DMS53 treated with DMSO at 0.1 percent for 48 hours (cell line): ENCODE data around the gene WHRN.

Experiments used
- DNase-seq: peaks from one replicate; lab custom pipeline; 2025; ENCODE audit not compliant: unreplicated experiment; lab: John Stamatoyannopoulos, UW

Gene WHRN

DNA sequence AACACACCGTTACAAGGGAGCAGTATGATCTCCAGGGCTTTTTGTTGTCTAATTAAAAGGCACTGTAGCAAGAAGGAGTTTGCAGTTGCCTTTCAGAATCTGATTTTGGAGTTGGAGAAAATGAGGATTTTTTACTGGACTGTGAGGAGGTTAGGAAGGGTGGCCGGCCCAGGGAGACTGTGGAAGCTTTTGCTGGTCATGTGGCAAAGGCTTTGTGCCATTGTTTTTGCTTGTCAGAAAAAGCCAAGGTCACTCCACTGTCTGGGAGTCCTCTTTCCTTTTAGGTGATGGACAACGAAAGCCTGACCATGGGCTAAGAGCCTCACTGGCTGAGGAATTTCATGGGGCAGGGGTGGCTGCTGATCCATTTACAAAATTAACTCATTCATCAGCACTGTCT is 10.3 kb upstream of the WHRN start:
- DNase-seq: no peak

DNA sequence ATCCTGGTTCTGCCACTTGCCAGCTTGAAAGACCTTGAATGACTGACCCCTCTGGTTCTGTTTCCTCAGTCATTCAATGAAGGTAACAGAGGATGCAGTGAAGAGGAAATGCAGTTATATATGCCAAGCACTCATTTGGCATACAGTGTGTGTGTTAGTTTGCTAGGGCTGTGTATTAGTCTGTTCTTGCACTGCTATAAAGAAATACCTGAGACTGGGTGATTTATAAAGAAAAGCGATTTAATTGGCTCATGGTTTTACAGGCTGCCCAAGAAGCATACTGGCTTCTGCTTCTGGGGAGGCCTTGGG is 8.6 kb upstream of the WHRN start:
- no peak for DNase-seq

DNA sequence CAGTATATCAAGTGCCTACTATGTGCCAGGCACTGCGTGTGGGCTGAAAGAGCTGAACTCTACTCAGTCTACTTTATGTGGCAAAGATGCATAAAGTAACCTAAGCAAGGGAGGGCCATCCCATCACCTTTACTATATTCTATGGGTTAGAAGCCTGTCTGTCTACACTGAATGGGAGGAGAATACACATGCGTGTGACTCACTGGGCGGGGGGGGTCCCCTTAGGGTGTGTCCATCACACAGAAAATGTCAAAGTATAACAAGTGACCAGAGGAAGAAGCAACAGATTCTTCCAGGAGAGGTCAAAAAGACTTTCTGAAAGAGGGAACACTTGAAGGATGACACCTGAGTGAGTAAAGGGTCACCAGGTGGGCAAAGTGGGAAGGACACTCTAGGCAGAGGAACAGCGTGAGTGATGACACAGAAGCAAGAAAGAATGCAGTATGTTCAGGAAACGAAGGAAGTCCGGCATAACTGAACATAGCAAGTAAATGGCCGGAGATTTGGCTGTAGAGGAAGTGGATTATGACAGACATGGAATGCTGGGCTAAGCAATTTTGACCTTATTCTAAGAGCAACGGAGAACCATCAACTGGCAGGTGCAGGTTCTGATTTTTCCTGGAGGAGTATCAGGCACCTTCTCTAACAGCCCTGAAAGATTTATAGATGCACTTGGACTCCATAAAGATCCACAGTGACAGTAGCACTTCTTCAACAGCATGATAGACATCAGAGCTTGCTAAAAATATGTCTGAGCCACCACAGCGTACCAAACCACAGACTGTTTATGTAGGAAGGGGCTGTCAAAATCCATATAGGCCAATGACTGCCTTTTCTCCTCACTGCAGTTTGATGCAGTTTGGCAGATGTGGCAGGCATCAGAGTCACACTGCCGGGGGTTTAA is 8.0 kb upstream of the WHRN start:
- DNase-seq: no peak

DNA sequence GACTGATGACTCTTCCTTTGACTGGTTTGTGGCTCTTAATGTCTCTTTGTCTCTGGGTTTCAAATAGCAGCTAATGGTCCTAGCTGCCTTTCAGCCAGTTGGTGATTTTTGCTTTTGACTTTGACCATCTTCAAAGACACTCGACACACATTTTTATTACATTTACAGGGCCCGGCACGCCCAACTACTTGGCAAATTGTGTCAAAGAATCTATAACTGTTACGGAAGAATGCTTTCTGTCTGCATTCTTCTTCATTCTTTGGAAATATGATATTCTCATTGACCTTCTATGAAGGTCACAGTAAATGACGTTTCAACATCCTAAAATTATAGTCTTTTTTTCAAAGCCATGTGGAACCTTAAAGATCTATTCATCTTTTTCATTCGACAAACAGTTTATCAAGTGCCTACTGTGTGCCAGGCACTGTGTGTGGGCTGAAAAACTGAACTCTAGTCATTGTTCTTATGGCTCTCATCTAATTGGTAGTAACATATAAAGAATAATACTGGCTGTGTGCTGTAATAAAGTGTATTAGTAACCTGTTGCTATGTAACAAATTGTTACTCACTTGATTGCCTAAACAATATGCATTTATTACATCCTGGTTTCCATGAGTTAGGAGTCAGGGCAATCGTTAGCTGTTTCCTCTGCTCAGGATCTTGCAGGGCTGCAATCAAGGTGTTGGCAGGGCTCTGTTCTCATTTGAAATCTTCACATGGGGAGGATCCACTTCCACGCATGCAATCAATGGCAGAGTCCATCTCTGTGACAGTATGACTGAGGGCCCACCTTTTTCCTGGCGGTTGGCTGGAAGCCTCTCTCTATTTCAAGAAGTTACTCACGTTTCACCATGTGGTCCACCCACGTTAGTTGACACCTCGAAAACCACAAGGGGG is 7.0 kb upstream of the WHRN start:
- no peak for DNase-seq

DNA sequence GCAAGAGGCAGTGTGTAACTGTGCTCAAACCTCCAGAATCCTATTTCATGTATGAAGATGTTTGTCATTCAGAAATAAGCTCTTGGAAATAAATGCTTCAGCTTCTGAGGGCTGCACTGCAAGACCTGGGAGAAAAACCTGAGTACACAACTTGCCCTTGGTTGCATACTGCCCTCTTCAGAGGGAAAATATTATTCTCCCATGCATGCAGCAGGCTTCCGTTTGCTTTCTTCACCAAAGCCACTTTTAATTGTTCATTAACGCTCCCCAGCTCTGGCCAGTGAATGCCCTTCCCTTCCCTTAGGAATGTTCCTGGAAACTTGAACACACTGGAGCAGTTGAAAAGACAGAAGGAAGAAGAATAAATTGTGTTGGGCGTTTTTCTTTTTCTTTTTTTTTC is 2.5 kb upstream of the WHRN start:
- no peak for DNase-seq

DNA sequence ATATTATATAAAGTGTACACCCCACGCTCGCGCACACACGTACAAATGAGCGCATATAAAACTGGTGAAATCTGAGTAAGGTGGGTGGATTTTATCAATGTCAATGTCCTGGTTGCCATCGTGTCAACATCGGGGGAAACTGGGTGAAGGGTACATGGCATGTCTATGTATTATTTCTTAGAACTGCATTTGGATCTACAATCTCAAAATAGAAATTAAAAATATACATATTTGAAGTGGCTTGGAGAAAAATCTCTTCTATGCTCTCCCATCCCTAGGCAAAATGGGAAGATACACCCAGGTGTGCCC is 763 bp upstream of the WHRN start:
- DNase-seq: no peak

DNA sequence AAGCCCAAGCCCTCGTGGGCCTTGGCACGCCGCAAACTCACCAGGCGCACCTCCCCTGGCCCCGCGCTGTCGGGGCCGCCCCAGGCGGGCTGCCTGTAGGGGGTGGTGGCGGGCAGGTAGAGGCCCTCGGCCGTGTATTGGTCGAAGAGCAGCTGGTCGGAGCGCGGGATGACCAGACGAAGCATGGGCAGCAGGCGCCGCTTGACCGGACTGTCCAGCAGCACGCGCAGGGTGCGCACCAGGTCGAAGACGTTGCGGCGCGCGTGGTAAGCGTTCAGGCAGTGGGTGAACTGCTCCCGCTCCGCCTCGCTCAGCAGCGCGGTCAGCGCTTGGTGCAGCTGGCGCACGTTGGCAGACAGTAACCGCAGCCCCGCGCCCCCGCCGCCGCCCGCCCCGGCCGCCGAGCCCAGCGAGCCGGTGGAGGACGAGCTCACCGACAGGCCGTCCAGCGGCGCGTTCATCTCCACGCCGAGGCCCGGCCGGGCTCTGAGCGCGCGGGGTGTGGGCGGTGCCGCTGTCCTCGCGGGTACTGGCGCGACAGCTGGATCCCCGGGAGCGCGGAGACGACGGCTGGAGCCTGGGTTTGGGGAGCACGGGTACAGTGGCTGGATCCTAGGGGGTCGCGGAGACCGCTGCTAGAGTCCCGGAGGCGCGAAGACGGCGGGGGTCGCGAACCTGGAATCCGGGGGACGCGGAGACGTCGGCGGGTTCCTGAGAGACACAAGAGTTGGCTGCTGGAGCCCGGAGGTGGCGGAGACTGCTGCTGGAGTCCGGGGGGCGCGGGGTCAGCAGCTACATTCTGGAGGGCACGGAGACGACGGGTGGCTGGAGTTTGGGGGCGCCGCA is 709 bp downstream of the WHRN start:
- DNase-seq: no peak

DNA sequence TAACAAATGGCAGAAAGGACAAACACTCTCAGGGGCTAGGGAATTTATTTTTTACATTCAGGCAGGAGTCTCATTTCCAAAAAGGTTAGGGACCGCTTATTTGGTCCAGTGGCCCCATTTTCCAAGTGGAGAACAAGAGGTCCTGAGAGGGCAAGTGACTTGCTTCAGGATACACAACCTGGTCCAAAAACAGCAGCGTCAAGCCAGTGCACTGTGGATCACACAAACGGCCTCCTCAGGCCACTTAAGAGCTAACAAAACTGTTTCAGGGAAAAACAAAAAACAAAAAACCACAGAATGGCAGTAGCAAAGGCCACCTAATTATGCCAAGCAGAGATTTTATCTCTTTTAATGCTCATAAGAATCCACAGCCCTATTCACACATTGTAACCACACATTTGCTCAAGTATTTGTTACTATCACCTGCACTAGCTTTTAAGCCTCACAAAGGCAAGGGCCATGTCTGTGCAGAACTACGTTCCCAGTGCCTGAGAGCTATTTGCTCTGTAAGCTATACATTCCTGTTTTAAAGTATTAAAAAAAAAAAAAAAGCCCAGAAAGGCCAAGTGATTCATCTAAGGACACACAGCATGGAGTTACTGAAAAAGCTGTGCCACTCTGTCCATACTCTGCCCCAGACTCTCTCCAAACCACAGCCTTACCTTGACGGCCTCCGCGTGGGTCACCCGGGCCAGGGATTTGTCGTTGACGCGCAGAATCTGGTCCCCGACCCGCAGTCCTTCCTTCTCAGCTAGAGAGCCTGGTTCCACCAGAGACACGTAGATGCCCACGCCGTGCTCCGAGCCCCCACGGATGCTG is 1.5 kb downstream of the WHRN start:
- no peak for DNase-seq

DNA sequence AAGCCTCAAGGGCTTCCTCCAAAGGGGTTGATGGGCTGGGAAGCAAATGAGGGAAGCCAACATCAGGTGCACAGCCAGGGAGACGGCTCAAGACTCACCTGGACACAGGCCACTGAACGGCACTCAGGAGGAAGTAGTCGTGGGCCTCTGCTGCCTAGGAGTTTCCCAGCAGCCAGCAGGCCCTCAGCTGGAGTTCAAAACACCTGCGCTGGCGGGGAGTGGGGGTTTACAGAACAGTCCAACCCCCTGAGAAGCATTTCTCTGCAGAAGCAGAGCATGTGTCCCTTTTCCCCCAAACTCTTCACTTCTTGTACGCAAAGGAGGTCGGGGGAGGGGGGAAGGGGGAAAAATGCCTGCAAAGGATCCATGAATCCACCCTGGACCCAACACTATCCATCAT is 2.3 kb downstream of the WHRN start:
- DNase-seq: no peak

DNA sequence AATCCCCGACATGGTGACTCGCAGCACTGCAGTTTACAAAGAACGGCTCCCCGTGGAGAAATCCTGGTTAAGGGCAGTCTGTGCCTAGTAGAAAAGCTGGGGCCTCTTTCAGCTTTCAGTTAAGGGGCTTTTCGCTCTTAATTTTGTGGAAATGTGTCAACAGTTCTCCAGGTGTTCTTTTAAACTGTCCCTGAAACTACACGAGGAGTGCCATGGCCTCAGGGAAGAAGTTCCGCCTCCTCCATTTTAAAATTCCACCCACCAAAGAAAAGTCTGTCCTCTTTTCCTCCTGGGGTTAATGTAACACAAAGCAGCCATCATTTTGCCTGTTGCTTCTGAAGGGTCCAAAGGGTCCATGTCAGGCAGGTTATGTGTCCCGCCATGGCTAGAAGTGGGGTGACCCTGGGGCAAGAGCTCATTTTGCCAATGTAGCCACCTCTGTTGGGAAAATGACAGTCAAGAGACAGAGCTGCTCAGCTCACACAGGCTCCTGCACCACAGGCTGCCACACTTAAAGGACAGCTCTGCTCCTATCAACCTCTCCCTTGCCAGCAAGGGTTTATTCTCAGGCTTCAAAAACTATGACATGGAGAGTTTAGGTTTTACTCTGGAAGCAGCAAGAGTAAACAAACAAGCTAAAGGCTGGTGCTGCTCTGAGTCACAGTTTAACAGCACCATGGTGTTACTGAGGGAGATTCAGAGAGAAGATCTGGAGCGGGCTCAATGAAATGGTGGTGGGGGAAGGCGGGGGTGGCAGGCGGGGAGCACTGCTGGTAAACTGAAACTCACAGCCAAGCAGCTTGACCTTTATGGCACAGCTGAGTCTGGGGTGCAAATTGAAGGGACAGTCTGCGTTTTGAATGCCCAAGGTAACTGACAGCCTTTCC is 3.2 kb downstream of the WHRN start:
- DNase-seq: no peak

DNA sequence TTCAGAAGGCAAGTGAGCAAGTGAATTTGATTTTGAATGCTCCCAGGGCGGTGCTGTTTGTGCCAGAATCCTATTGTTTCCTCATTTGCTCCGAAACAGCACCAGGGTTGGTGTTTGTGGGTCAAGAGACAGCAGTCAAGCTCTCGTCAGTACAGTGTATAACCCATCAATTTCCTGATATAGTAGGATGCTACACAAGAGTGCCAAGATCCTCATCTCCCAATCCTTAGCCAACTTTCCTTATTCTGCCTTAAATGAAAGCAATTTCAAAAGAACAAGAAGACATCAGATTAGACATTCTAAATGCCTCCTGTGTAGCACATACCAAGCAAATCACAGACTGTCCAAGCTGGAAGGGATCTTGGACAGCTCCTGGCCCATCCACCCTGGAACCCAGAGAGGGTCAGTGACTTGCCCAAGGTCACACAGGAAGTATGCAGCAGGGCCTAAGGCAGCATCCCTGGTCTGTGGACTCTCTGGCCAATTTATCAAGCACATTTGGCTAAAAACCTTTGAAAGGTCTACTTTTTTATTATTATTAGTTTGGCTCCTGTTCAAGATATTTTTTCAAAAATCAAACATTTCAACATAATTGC is 4.5 kb downstream of the WHRN start:
- no peak for DNase-seq

DNA sequence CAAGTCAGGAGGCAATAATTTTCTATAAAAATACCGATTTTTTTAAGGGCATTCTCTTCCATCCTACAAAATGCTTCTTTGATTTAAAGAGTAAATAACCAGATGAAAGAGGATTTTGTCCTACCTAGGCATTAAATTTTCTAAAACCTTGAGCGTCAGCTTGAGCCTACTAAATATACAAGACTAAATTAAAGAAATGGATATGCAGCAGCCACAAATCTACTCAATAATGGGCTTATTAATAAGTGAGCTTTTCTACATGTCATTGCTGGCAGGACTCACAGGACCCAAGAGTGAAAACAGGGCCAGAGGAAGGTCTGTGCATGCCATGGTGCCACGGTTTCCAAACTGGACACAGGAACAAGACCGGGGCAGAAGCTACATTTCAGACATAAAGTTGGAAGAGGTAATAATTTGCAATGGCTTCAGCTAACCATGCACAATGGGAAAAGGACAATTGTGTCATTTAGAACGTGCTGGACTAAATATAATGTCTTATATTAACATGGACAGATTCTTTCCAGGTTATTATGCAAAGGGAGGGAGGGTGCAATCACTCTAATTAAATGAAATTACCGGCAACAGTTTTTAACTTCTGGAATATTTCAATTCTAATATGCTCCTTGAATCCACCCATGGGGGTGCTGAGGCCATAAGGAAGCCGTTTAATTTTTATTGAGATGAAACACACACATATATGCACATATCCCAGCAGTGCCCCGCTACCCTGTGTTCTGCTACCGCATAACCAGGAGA is 5.2 kb downstream of the WHRN start:
- no peak for DNase-seq

DNA sequence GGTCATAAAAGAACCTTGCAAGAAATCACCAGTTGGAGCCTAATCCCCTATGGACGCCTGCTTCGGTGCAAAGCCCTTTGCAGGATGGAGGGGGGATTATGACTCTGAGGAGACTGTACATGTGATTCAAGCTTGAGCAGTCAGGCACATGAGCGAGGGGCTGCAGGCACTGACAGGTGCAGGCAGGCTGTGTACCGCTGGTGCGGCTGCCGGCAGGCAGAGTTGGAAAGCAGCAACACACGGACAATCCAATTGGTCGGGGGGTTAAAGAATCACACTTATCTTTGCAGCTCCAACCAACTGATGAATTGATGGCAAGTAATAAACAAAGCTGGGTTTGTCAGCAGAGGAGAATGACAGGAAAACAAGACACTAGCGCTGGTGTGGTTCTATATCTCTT is 5.7 kb downstream of the WHRN start:
- DNase-seq: no peak

DNA sequence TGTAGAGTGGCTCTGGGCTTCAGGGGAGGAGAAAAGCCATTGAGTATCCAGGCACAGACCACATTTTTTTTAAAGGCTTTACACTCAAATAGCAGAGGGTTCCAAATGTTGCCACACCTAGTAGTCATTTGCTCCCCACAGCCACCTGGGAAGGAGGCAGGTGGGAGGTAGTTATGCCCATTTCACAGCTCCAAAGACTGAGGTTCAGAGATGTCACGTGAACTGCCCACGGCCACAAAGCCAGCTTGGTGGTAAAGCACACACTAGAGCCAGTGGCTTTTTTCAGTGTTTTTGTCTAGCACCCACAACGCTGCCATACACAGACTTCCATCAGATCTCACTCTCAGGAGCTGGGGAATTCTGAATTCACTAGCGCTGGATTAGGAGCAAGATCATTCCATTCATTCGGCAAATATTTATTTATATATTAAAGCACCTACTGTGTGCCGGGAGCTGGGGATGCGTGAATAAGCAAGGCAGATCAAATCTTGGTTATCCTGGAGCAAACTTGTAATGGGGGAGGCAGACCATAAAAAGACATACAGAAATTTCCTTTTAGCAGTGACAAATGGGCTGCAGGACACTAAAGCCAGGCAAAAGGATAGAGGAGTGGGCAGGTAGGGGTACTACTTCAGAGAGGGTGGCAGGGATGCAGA is 7.4 kb downstream of the WHRN start:
- DNase-seq: no peak

DNA sequence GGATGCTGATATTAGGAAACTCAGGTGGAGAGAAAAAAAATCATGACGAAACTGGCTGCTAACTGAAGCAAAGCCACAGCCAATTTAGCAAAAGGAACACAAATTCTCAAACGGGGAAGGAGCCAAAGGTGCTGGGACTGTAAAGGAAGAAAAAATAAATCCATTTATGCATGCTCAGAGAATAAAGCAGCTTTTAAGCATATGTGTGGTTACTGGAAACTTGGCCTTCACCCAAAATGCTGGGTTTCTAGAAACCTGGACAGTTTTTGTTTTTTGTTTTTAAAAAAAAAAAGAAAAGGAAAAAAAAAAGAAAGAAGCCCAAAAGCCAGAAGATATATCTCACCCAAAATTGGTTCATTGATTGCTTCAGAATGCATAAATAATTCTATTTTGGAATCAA is 8.0 kb downstream of the WHRN start:
- no peak for DNase-seq

DNA sequence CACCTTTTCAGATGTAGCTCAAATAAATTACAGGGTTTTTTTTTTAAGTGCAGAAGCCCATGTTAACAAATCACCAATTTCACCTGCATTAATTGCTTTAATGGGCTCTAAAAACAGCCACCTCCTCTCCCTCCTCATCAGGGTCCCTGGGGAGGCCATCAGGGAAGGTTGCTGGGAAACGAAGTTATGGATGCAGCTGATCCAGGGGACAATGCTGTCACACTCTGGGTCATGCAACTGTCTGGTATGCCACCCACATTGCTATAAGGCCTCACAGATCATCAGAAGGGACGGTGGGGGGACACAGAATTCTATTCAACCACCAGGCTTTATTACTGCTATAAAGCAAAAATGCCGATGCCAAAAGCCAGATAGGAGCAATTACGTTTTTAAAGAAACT is 9.3 kb downstream of the WHRN start:
- no peak for DNase-seq

DNA sequence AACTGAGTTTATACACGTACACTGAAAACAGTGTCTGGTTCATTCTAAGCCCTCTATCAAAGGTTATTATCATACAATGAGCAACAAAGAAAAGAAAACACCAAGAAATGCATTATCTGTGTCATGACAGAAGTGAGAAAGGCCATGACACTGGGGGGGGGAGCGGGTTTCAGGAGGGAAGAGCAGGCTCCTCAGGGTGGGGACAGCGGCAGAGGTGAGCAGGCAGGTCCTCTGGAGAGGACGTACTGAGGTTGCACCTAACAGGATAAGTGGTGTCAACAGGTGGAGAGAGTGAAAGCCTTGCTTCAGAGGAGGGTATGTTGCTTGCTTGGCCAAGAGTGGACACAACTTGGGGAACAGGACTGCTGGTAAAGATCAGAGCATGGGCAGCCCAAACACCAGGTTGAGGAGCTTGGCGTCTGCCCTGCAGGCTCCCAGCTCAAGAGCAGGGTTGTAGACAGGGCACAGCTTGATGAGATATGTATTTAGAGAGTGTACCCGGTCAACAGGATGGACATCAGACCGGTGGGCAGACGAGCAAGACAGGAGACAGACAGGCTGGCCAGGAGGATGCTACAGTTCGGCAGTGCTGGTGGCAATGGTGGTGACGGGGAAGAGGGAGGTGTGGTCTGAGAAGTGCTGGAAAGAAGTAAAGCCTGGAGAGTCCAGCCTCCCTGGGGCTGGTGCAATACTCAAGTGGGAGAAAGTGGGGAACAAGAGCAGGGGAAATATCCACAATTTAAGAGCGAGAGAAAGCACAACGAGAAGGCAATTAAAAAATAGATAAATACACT is 10.3 kb downstream of the WHRN start:
- no peak for DNase-seq
